Prostate gland (tissue), 2 donors: ENCODE measurements around the gene TRPM4.

ENCODE experiments used
- POLR2A ChIP-seq: fragments of 450-650 bp; IDR thresholded peaks from one replicate; pipeline ENCODE4 v1.6.1; 2016; ENCODE audit warnings: antibody characterized with exemption, mild to moderate bottlenecking
- TF ChIP-seq, protein P1 (sequence below), 4 experiments: fragments of 200-600 bp in 2 of 4; fragments of 450-650 bp in 2 of 4; sonication (generic) in 2 of 4; IDR thresholded peaks; 1 replicate in 3 of 4; 2 replicates in 1 of 4; pipeline ENCODE4 v1.5.1; 2016 to 2019; ENCODE audit warnings: antibody characterized with exemption in 4 of 4, mild to moderate bottlenecking in 2 of 4, moderate library complexity in 2 of 4

DNA sequence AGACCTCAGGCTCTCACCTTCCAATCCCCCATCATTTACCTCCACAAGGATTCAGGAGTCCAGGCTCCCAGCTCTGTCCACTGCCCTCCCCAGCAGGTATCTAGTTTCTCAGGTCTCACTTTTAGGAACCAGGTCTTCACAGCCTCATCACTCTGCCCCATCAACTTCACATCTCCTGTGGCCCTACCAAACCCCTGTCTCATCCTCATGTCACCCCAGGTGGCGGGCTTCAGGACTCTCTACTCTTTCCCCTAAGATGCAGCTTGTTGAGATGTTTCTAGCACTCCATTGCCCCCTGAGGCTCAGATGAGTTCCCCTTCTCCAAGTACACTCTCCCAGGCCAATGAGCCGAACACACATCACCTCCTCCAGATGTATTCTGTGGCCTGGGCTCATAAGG, 36.7 kb upstream of the TRPM4 start:
- TF ChIP-seq POLR2A = no peak
- TF ChIP-seq, protein P1, sequence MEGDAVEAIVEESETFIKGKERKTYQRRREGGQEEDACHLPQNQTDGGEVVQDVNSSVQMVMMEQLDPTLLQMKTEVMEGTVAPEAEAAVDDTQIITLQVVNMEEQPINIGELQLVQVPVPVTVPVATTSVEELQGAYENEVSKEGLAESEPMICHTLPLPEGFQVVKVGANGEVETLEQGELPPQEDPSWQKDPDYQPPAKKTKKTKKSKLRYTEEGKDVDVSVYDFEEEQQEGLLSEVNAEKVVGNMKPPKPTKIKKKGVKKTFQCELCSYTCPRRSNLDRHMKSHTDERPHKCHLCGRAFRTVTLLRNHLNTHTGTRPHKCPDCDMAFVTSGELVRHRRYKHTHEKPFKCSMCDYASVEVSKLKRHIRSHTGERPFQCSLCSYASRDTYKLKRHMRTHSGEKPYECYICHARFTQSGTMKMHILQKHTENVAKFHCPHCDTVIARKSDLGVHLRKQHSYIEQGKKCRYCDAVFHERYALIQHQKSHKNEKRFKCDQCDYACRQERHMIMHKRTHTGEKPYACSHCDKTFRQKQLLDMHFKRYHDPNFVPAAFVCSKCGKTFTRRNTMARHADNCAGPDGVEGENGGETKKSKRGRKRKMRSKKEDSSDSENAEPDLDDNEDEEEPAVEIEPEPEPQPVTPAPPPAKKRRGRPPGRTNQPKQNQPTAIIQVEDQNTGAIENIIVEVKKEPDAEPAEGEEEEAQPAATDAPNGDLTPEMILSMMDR (IDR thresholded peaks at IDR 0.05) = no peak
